HG02759 (cell line): ENCODE measurements around the gene FBXW5.

Source experiments
- ATAC-seq: cut with Tn5 transposase; IDR thresholded peaks from one replicate; pipeline ENCODE4 v1.9.1; 2021; ENCODE audit warnings: mild to moderate bottlenecking, moderate library complexity; ENCODE audit not compliant: unreplicated experiment

Gene FBXW5

GRCh38 chr9:136936645-136937170, 7.8 kb downstream of the FBXW5 start:
- ATAC-seq: no peak

GRCh38 chr9:136935651-136936050, 8.9 kb downstream of the FBXW5 start:
- ATAC-seq: no peak

GRCh38 chr9:136934277-136934676, 10.3 kb downstream of the FBXW5 start:
- no peak for ATAC-seq

- no peak for ATAC-seq
Observed at GRCh38 chr9:136931611-136932130, 12.9 kb downstream of the FBXW5 start.

GRCh38 chr9:136930014-136930413, 14.5 kb downstream of the FBXW5 start:
- ATAC-seq: no peak

GRCh38 chr9:136928591-136928990, 15.9 kb downstream of the FBXW5 start:
- ATAC-seq: no peak

- ATAC-seq: no peak
Observed at GRCh38 chr9:136927343-136928271, 16.9 kb downstream of the FBXW5 start.

- ATAC-seq: no peak
Observed at GRCh38 chr9:136926749-136927148, 17.8 kb downstream of the FBXW5 start.

- no peak for ATAC-seq
Observed at GRCh38 chr9:136926154-136926704, 18.3 kb downstream of the FBXW5 start.

GRCh38 chr9:136925414-136926153, 19.0 kb downstream of the FBXW5 start:
- ATAC-seq: no peak

- ATAC-seq: no peak
Observed at GRCh38 chr9:136923881-136924280, 20.7 kb downstream of the FBXW5 start.

- ATAC-seq: no peak
Observed at GRCh38 chr9:136922540-136922939, 22.0 kb downstream of the FBXW5 start.

GRCh38 chr9:136921718-136922117, 22.8 kb downstream of the FBXW5 start:
- ATAC-seq: no peak

GRCh38 chr9:136921307-136921706, 23.2 kb downstream of the FBXW5 start:
- no peak for ATAC-seq

- no peak for ATAC-seq
Observed at GRCh38 chr9:136920734-136921231, 23.8 kb downstream of the FBXW5 start.

GRCh38 chr9:136920069-136920468, 24.5 kb downstream of the FBXW5 start:
- no peak for ATAC-seq

- no peak for ATAC-seq
Observed at GRCh38 chr9:136917902-136918301, 26.6 kb downstream of the FBXW5 start.

- no peak for ATAC-seq
Observed at GRCh38 chr9:136916330-136917184, 28.0 kb downstream of the FBXW5 start.

- no peak for ATAC-seq
Observed at GRCh38 chr9:136915632-136916329, 28.8 kb downstream of the FBXW5 start.
